Measurements from ENCODE around the gene TMEM72.

DNA sequence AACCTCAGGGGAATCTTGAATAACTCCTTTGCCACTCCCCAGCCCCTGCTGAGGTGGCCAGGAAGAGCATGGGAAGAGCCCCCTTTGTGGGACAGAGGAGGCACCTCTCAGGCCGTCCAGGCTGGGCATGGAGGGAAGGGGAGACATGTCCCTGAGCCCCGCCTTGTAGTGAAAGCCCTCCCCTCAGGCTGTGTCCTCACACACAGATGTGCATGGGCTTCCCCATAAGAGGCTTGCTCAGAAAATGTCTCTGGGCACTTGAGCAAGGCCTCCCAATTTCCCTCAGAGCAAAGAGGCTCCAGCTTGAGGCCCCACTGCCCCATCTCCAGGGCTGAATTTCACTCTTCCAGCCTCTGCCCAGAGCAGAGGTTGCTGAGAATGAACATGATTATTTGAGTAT lies 3.8 kb downstream of the TMEM72 start:
- TF ChIP-seq, protein P1, sequence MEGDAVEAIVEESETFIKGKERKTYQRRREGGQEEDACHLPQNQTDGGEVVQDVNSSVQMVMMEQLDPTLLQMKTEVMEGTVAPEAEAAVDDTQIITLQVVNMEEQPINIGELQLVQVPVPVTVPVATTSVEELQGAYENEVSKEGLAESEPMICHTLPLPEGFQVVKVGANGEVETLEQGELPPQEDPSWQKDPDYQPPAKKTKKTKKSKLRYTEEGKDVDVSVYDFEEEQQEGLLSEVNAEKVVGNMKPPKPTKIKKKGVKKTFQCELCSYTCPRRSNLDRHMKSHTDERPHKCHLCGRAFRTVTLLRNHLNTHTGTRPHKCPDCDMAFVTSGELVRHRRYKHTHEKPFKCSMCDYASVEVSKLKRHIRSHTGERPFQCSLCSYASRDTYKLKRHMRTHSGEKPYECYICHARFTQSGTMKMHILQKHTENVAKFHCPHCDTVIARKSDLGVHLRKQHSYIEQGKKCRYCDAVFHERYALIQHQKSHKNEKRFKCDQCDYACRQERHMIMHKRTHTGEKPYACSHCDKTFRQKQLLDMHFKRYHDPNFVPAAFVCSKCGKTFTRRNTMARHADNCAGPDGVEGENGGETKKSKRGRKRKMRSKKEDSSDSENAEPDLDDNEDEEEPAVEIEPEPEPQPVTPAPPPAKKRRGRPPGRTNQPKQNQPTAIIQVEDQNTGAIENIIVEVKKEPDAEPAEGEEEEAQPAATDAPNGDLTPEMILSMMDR (IDR thresholded peaks at IDR 0.05): no peak
- no peak for TF ChIP-seq POLR2A (IDR thresholded peaks at IDR 0.05)

Measured in thyroid gland (tissue), 4 donors.